Measurements from ENCODE around the gene KRI1.

DNA sequence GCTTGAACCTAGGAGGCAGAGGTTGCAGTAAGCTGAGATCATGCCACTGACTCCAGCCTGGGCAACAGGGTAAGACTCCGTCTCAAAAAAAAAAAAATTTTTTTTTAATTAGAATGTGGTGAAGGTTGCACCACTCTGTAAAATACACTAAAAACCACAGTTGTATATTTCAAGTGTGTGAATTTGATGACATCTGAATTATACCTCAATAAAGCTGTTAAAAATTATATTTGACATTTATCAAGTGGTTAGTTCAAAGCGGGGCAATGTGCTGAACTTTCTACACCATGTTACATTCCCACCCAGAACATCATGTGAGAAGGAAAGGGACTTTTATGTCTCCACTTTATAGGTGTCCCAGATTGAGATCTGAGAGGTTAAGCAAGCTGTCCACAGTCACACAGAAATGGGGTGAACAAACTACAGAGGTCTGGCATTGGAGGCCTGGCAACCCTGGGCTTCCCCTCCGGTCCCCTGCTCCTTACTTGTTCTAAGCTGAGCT lies 42.6 kb downstream of the KRI1 start:
- TF ChIP-seq, protein P1, sequence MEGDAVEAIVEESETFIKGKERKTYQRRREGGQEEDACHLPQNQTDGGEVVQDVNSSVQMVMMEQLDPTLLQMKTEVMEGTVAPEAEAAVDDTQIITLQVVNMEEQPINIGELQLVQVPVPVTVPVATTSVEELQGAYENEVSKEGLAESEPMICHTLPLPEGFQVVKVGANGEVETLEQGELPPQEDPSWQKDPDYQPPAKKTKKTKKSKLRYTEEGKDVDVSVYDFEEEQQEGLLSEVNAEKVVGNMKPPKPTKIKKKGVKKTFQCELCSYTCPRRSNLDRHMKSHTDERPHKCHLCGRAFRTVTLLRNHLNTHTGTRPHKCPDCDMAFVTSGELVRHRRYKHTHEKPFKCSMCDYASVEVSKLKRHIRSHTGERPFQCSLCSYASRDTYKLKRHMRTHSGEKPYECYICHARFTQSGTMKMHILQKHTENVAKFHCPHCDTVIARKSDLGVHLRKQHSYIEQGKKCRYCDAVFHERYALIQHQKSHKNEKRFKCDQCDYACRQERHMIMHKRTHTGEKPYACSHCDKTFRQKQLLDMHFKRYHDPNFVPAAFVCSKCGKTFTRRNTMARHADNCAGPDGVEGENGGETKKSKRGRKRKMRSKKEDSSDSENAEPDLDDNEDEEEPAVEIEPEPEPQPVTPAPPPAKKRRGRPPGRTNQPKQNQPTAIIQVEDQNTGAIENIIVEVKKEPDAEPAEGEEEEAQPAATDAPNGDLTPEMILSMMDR (IDR thresholded peaks at IDR 0.05 in 4 of 5, conservative IDR thresholded peaks at IDR 0.05 in 1 of 5) = no peak
- TF ChIP-seq POLR2A (IDR thresholded peaks at IDR 0.05) = no peak

Data from gastrocnemius medialis (tissue), 4 donors.